Ascending aorta (tissue), 2 donors: ENCODE measurements around the gene SCGB1D1. TPM values are rescaled to one million over a fixed set of nuclear protein-coding genes. Genes with fewer than 3 reads are reported as not detected.

Experiments used
- DNase-seq, 2 donors: peaks; one replicate each; pipeline ENCODE4 v3.0.0-alpha.2; 2019; ENCODE audit warnings: low spot score in 2 of 2
- H3K27ac ChIP-seq, 2 donors: fragments of 200-600 bp; sonication (generic); one replicate each; pipeline ENCODE4 v1.5.1; 2016 to 2017; ENCODE audit warnings: mild to moderate bottlenecking in 1 of 2
- H3K27me3 ChIP-seq: fragments of 200-600 bp; sonication (generic); one replicate; pipeline ENCODE4 v1.5.1; 2017
- H3K36me3 ChIP-seq, 2 donors: fragments of 200-600 bp; sonication (generic); one replicate each; pipeline ENCODE4 v1.5.1; 2016
- H3K4me1 ChIP-seq, 2 donors: fragments of 200-600 bp; sonication (generic); one replicate each; pipeline ENCODE4 v1.5.1; 2016 to 2017; ENCODE audit warnings: mild to moderate bottlenecking in 1 of 2
- H3K4me3 ChIP-seq, 2 donors: fragments of 200-600 bp; sonication (generic); one replicate each; pipeline ENCODE4 v1.5.1; 2016 to 2017; ENCODE audit warnings: mild to moderate bottlenecking in 1 of 2
- H3K9me3 ChIP-seq, 2 donors: fragments of 200-600 bp; sonication (generic); one replicate each; pipeline ENCODE4 v1.5.1; 2016
- CTCF ChIP-seq, 3 experiments: fragments of 200-600 bp in 2 of 3; fragments of 450-650 bp in 1 of 3; sonication (generic) in 2 of 3; IDR thresholded peaks; one replicate each; pipeline ENCODE4 v1.5.1; 2016 to 2019; ENCODE audit warnings: antibody characterized with exemption in 3 of 3, mild to moderate bottlenecking in 1 of 3, moderate library complexity in 1 of 3
- intact Hi-C: fragments of 100-400 bp; cut with DNase I; formaldehyde crosslinking; loops from one replicate; pipeline ENCODE4 v1.15.1; 2023
- total RNA-seq: library from RNA; depleted of rRNA; stranded (reverse); fragments of >200 nt; gene quantifications from one replicate; pipeline ENCODE4 v1.1.0, GENCODE V29; 2016

The SCGB1D1 gene
- total RNA-seq, 1 donor from 2014 or later = not detected

- Histone ChIP-seq H3K27ac (no peak overlapping the region), H3K36me3 (no peaks in the 10 kb centered on the region), H3K4me1 (no peaks in the 10 kb centered on the region), H3K4me3 (no peak overlapping the region), H3K9me3 (no peaks in the 10 kb centered on the region), H3K27me3 (no peaks in the 10 kb centered on the region)
- TF ChIP-seq CTCF (IDR thresholded peaks at IDR 0.05) = no peak
- intact Hi-C loops = no loop called here
- DNase-seq = no peak
These were observed 20.6 kb upstream of the SCGB1D1 start for GRCh38 chr11:62169448-62169847.

GRCh38 chr11:62169935-62170334, 20.1 kb upstream of the SCGB1D1 start:
- intact Hi-C loops = no loop called here
- H3K27ac ChIP-seq = no peak overlapping the region
- no peaks in the 10 kb centered on the region for H3K9me3 ChIP-seq
- no peak for DNase-seq
- TF ChIP-seq CTCF (IDR thresholded peaks at IDR 0.05) = no peak
- H3K27me3 ChIP-seq = no peaks in the 10 kb centered on the region
- H3K4me3 ChIP-seq = no peak overlapping the region
- H3K4me1 ChIP-seq = no peaks in the 10 kb centered on the region
- no peaks in the 10 kb centered on the region for H3K36me3 ChIP-seq

GRCh38 chr11:62171261-62171723, 18.7 kb upstream of the SCGB1D1 start:
- H3K36me3 ChIP-seq = no peaks in the 10 kb centered on the region
- no peaks in the 10 kb centered on the region for H3K27me3 ChIP-seq
- no peaks in the 10 kb centered on the region for H3K9me3 ChIP-seq
- peak; percentile 26 to 47 (median 42) for TF ChIP-seq CTCF (IDR thresholded peaks at IDR 0.05)
- no peaks in the 10 kb centered on the region for H3K4me1 ChIP-seq
- peak in 1 of 2 donors; percentile 79 for DNase-seq
- H3K4me3 ChIP-seq = no peak overlapping the region
- intact Hi-C loops = no loop called here
- H3K27ac ChIP-seq = no peak overlapping the region

- H3K36me3 ChIP-seq = no peaks in the 10 kb centered on the region
- intact Hi-C loops = no loop called here
- H3K27ac ChIP-seq = no peak overlapping the region
- DNase-seq = no peak
- TF ChIP-seq CTCF (IDR thresholded peaks at IDR 0.05) = no peak
- H3K27me3 ChIP-seq = no peaks in the 10 kb centered on the region
- H3K4me1 ChIP-seq = no peaks in the 10 kb centered on the region
- H3K9me3 ChIP-seq = no peaks in the 10 kb centered on the region
- no peak overlapping the region for H3K4me3 ChIP-seq
These were observed 17.7 kb upstream of the SCGB1D1 start for GRCh38 chr11:62172294-62172693.

- Histone ChIP-seq H3K4me1 (no peaks in the 10 kb centered on the region), H3K36me3 (no peaks in the 10 kb centered on the region), H3K27ac (no peak overlapping the region), H3K9me3 (no peaks in the 10 kb centered on the region), H3K27me3 (no peaks in the 10 kb centered on the region), H3K4me3 (no peak overlapping the region)
- intact Hi-C loops = no loop called here
- no peak for DNase-seq
- no peak for TF ChIP-seq CTCF (IDR thresholded peaks at IDR 0.05)
These were observed 13.2 kb upstream of the SCGB1D1 start for GRCh38 chr11:62176766-62177165.

GRCh38 chr11:62179995-62180394, 10.0 kb upstream of the SCGB1D1 start:
- TF ChIP-seq CTCF (IDR thresholded peaks at IDR 0.05) = no peak
- intact Hi-C loops = no loop called here
- H3K4me1 ChIP-seq = no peaks in the 10 kb centered on the region
- H3K4me3 ChIP-seq = no peak overlapping the region
- no peaks in the 10 kb centered on the region for H3K27me3 ChIP-seq
- DNase-seq = no peak
- no peaks in the 10 kb centered on the region for H3K36me3 ChIP-seq
- H3K27ac ChIP-seq = no peak overlapping the region
- H3K9me3 ChIP-seq = no peaks in the 10 kb centered on the region
